ENCODE data around the gene EBI3. TPM values are rescaled to one million over a fixed set of nuclear protein-coding genes. Genes with fewer than 3 reads are reported as not detected.
"Not testable (repeated sequence)": the region's sequence is repeated elsewhere in the genome, so short reads cannot be mapped to it uniquely, and the experiment has no call there.

EBI3 gene
- polyA plus RNA-seq, 4 donors = 0.89 to 6.2 (median 4.9) TPM

- Histone ChIP-seq H3K36me3 (ENCODE audit: control insufficient read depth in 3 of 3, insufficient read depth in 2 of 3, low read depth in 1 of 3, low read length in 3 of 3) (no peaks in the 10 kb centered on the region), H3K4me1 (ENCODE audit: control insufficient read depth in 3 of 3, insufficient read depth in 2 of 3, low read depth in 1 of 3, low read length in 2 of 3) (peaks cover 0 to 10% (median 0%) of the 10 kb centered on the region in 3 donors), H3K9me3 (ENCODE audit: control insufficient read depth in 2 of 2, insufficient read depth in 1 of 2, low read depth in 1 of 2, low read length in 1 of 2) (no peaks in the 10 kb centered on the region), H3K27ac (ENCODE audit: low read depth in 1 of 3, low read length in 2 of 3) (no peak overlapping the region), H3K4me3 (ENCODE audit: low read depth in 1 of 3, low read length in 3 of 3) (no peak overlapping the region), H3K27me3 (ENCODE audit: control insufficient read depth in 3 of 3, insufficient read depth in 3 of 3, low read length in 3 of 3) (no peaks in the 10 kb centered on the region)
- 28 to 34% (median 33%) methylated on average over 22 of the region's 22 CpGs for WGBS, 3 donors
- FAIRE-seq (no peak), DNase-seq (peak; percentile 85 to 89)
Measured at GRCh38 chr19:4186087-4186993, 43.0 kb upstream of the EBI3 start.

DNA sequence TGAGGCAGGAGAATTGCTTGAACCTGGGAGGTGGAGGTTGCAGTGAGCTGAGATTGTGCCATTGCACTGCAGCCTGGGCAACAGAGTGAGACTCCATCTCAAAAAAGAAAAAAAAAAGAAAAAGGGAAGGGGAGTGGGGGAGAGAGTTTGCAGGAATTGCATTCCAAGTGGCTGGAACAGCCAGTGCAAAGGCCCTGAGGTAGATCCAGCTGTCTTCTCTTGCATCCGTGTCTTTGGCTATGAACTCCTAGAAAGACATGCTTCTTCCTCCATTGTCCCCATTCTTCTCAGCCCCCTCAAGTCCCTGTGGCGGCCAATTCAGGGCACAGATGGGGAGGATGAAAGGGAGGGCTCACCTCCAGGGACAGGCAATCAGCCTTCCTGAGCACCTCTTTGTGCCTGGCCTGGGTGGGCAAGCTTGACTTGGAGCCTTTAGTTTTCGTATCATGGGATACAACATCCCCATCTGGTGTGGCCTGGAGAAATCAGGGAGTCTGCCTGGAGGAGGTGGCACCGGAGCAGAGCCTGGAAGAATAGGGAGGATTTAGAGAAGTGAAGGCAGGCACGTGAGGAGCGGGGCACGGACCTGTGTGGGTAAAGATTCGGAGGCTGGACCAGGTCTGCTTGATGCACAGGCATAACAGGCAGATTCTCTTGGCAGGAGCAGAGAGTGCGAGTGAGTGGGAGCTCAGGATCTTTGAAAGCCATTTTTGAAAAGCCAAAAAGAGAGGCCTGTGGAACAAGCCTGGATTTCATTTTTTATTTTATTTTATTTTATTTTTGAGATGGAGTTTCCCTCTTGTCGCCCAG lies 41.8 kb upstream of the EBI3 start:
- H3K9me3 ChIP-seq (ENCODE audit: control insufficient read depth in 2 of 2, insufficient read depth in 1 of 2, low read depth in 1 of 2, low read length in 1 of 2) = no peaks in the 10 kb centered on the region
- DNase-seq = no peak
- no peak overlapping the region for H3K27ac ChIP-seq (ENCODE audit: low read depth in 1 of 3, low read length in 2 of 3)
- H3K4me3 ChIP-seq (ENCODE audit: low read depth in 1 of 3, low read length in 3 of 3) = no peak overlapping the region
- no peaks in the 10 kb centered on the region for H3K36me3 ChIP-seq (ENCODE audit: control insufficient read depth in 3 of 3, insufficient read depth in 2 of 3, low read depth in 1 of 3, low read length in 3 of 3)
- no peak for FAIRE-seq
- no peaks in the 10 kb centered on the region for H3K27me3 ChIP-seq (ENCODE audit: control insufficient read depth in 3 of 3, insufficient read depth in 3 of 3, low read length in 3 of 3)
- WGBS, 3 donors = 89 to 94% (median 92%) methylated on average over 10 of the region's 10 CpGs
- H3K4me1 ChIP-seq (ENCODE audit: control insufficient read depth in 3 of 3, insufficient read depth in 2 of 3, low read depth in 1 of 3, low read length in 2 of 3) = peaks cover 0 to 7% (median 0%) of the 10 kb centered on the region in 3 donors

GRCh38 chr19:4189641-4190040 lies 39.7 kb upstream of the EBI3 start:
- H3K4me1 ChIP-seq (ENCODE audit: control insufficient read depth in 3 of 3, insufficient read depth in 2 of 3, low read depth in 1 of 3, low read length in 2 of 3) = peaks cover 0 to 3% (median 0%) of the 10 kb centered on the region in 3 donors
- no peaks in the 10 kb centered on the region for H3K9me3 ChIP-seq (ENCODE audit: control insufficient read depth in 2 of 2, insufficient read depth in 1 of 2, low read depth in 1 of 2, low read length in 1 of 2)
- no peaks in the 10 kb centered on the region for H3K36me3 ChIP-seq (ENCODE audit: control insufficient read depth in 3 of 3, insufficient read depth in 2 of 3, low read depth in 1 of 3, low read length in 3 of 3)
- WGBS, 3 donors = 67 to 78% (median 77%) methylated on average over 5 of the region's 5 CpGs
- peaks cover 0 to 8% (median 4%) of the 10 kb centered on the region in 3 donors for H3K27me3 ChIP-seq (ENCODE audit: control insufficient read depth in 3 of 3, insufficient read depth in 3 of 3, low read length in 3 of 3)
- H3K27ac ChIP-seq (ENCODE audit: low read depth in 1 of 3, low read length in 2 of 3) = no peak overlapping the region
- FAIRE-seq (no peak), DNase-seq (no peak)
- H3K4me3 ChIP-seq (ENCODE audit: low read depth in 1 of 3, low read length in 3 of 3) = no peak overlapping the region

GRCh38 chr19:4192537-4192936 lies 36.8 kb upstream of the EBI3 start:
- H3K9me3 ChIP-seq (ENCODE audit: control insufficient read depth in 2 of 2, insufficient read depth in 1 of 2, low read depth in 1 of 2, low read length in 1 of 2); FAIRE-seq; H3K4me3 ChIP-seq (ENCODE audit: low read depth in 1 of 3, low read length in 3 of 3); H3K36me3 ChIP-seq (ENCODE audit: control insufficient read depth in 3 of 3, insufficient read depth in 2 of 3, low read depth in 1 of 3, low read length in 3 of 3); H3K4me1 ChIP-seq (ENCODE audit: control insufficient read depth in 3 of 3, insufficient read depth in 2 of 3, low read depth in 1 of 3, low read length in 2 of 3); H3K27ac ChIP-seq (ENCODE audit: low read depth in 1 of 3, low read length in 2 of 3); DNase-seq: not testable (repeated sequence)
- H3K27me3 ChIP-seq (ENCODE audit: control insufficient read depth in 3 of 3, insufficient read depth in 3 of 3, low read length in 3 of 3) = peaks cover 0 to 22% (median 17%) of the 10 kb centered on the region in 3 donors
- WGBS, 3 donors = 85 to 89% (median 88%) methylated on average over 3 of the region's 3 CpGs

DNA sequence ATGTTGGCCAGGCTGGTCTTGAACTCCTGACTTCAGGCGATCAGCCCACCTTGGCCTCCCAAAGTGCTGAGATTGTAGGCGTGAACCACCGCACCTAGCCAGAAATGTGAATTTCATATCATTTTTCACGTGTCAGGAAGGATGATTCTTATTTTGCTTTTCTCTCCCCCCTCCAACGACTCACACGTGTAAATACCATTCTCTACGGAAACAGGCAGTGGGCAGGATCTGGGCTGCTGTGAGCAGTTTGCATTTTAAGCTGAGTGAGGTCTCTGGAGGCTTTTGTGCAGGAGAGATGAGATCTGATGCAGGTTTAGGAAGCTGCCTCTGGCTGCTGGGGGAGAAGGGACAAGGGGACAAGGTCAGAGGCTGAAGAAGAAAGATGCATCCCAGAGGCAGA lies 35.0 kb upstream of the EBI3 start:
- DNase-seq (no peak), FAIRE-seq (no peak)
- Histone ChIP-seq H3K9me3 (ENCODE audit: control insufficient read depth in 2 of 2, insufficient read depth in 1 of 2, low read depth in 1 of 2, low read length in 1 of 2) (no peaks in the 10 kb centered on the region), H3K4me3 (ENCODE audit: low read depth in 1 of 3, low read length in 3 of 3) (no peak overlapping the region), H3K36me3 (ENCODE audit: control insufficient read depth in 3 of 3, insufficient read depth in 2 of 3, low read depth in 1 of 3, low read length in 3 of 3) (no peaks in the 10 kb centered on the region), H3K27me3 (ENCODE audit: control insufficient read depth in 3 of 3, insufficient read depth in 3 of 3, low read length in 3 of 3) (peaks cover 0 to 38% (median 28%) of the 10 kb centered on the region in 3 donors), H3K27ac (ENCODE audit: low read depth in 1 of 3, low read length in 2 of 3) (no peak overlapping the region), H3K4me1 (ENCODE audit: control insufficient read depth in 3 of 3, insufficient read depth in 2 of 3, low read depth in 1 of 3, low read length in 2 of 3) (no peaks in the 10 kb centered on the region)
- WGBS, 3 donors = 44 to 56% (median 51%) methylated on average over 7 of the region's 7 CpGs

DNA sequence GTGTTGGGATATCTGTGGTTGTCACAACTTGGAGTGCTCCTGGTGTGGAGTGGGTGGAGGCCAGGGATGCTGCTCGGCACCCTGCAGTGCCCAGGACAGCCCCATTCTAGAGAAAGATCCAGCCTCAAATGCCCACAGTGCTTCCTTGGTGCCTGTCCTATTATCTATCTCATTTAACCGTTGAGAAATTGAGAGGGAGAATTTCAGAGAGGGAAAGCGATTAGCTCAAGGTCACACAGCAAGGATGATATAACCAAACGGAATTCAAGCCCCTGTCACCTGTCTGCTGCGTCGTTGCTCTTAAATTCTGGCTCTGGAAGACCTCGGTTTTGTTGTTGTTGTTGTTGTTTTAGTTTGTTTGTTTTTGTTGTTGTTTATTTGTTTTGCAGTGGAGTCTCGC lies 33.3 kb upstream of the EBI3 start:
- no peak for DNase-seq
- no peak overlapping the region for H3K4me3 ChIP-seq (ENCODE audit: low read depth in 1 of 3, low read length in 3 of 3)
- H3K27me3 ChIP-seq (ENCODE audit: control insufficient read depth in 3 of 3, insufficient read depth in 3 of 3, low read length in 3 of 3) = peaks cover 0 to 51% (median 28%) of the 10 kb centered on the region in 3 donors
- H3K9me3 ChIP-seq (ENCODE audit: control insufficient read depth in 2 of 2, insufficient read depth in 1 of 2, low read depth in 1 of 2, low read length in 1 of 2) = peaks cover 0 to 2% of the 10 kb centered on the region in 2 donors
- FAIRE-seq = no peak
- H3K4me1 ChIP-seq (ENCODE audit: control insufficient read depth in 3 of 3, insufficient read depth in 2 of 3, low read depth in 1 of 3, low read length in 2 of 3) = no peaks in the 10 kb centered on the region
- H3K36me3 ChIP-seq (ENCODE audit: control insufficient read depth in 3 of 3, insufficient read depth in 2 of 3, low read depth in 1 of 3, low read length in 3 of 3) = no peaks in the 10 kb centered on the region
- WGBS, 3 donors = 79 to 86% (median 83%) methylated on average over 8 of the region's 8 CpGs
- no peak overlapping the region for H3K27ac ChIP-seq (ENCODE audit: low read depth in 1 of 3, low read length in 2 of 3)

- Histone ChIP-seq H3K27ac (ENCODE audit: low read depth in 1 of 3, low read length in 2 of 3) (no peak overlapping the region), H3K36me3 (ENCODE audit: control insufficient read depth in 3 of 3, insufficient read depth in 2 of 3, low read depth in 1 of 3, low read length in 3 of 3) (no peaks in the 10 kb centered on the region), H3K4me3 (ENCODE audit: low read depth in 1 of 3, low read length in 3 of 3) (no peak overlapping the region), H3K4me1 (ENCODE audit: control insufficient read depth in 3 of 3, insufficient read depth in 2 of 3, low read depth in 1 of 3, low read length in 2 of 3) (no peaks in the 10 kb centered on the region), H3K27me3 (ENCODE audit: control insufficient read depth in 3 of 3, insufficient read depth in 3 of 3, low read length in 3 of 3) (peaks cover 0 to 56% (median 30%) of the 10 kb centered on the region in 3 donors), H3K9me3 (ENCODE audit: control insufficient read depth in 2 of 2, insufficient read depth in 1 of 2, low read depth in 1 of 2, low read length in 1 of 2) (peaks cover 0 to 4% of the 10 kb centered on the region in 2 donors)
- 82 to 92% (median 92%) methylated on average over 22 of the region's 22 CpGs for WGBS, 3 donors
- no peak for FAIRE-seq
- no peak for DNase-seq
Measured at GRCh38 chr19:4196587-4197148, 32.7 kb upstream of the EBI3 start.

- Histone ChIP-seq H3K4me3 (ENCODE audit: low read depth in 1 of 3, low read length in 3 of 3) (no peak overlapping the region), H3K27ac (ENCODE audit: low read depth in 1 of 3, low read length in 2 of 3) (no peak overlapping the region), H3K9me3 (ENCODE audit: control insufficient read depth in 2 of 2, insufficient read depth in 1 of 2, low read depth in 1 of 2, low read length in 1 of 2) (peaks cover 0 to 4% of the 10 kb centered on the region in 2 donors), H3K4me1 (ENCODE audit: control insufficient read depth in 3 of 3, insufficient read depth in 2 of 3, low read depth in 1 of 3, low read length in 2 of 3) (no peaks in the 10 kb centered on the region), H3K27me3 (ENCODE audit: control insufficient read depth in 3 of 3, insufficient read depth in 3 of 3, low read length in 3 of 3) (peaks cover 0 to 56% (median 30%) of the 10 kb centered on the region in 3 donors), H3K36me3 (ENCODE audit: control insufficient read depth in 3 of 3, insufficient read depth in 2 of 3, low read depth in 1 of 3, low read length in 3 of 3) (no peaks in the 10 kb centered on the region)
- FAIRE-seq (no peak), DNase-seq (no peak)
- 86 to 87% (median 86%) methylated on average over 5 of the region's 5 CpGs for WGBS, 3 donors
Measured at GRCh38 chr19:4197228-4197624, 32.1 kb upstream of the EBI3 start.
